ENCODE measurements around the gene LOXL1.

The LOXL1 gene

DNA sequence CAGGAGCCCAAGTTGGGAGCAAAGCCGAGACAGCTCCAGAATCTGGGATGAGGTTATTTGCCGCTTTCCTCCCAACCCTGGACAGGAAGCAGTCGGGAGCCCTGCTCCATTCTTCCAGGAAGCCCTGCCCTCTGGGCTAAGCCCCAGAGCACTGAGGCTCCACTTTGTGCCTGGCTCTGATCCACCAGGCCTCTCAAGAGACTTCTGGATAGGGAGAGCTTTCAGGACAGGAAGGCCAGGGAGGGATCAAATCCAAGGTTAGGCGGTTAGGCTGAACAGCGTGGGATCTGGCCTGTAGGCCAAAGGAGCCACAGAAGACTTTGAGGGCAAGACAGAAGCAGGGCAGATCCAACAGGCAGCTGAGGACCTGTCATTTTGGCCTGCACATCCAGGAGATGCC lies 65.0 kb downstream of the LOXL1 start:
- TF ChIP-seq CTCF (IDR thresholded peaks at IDR 0.05): no peak

DNA sequence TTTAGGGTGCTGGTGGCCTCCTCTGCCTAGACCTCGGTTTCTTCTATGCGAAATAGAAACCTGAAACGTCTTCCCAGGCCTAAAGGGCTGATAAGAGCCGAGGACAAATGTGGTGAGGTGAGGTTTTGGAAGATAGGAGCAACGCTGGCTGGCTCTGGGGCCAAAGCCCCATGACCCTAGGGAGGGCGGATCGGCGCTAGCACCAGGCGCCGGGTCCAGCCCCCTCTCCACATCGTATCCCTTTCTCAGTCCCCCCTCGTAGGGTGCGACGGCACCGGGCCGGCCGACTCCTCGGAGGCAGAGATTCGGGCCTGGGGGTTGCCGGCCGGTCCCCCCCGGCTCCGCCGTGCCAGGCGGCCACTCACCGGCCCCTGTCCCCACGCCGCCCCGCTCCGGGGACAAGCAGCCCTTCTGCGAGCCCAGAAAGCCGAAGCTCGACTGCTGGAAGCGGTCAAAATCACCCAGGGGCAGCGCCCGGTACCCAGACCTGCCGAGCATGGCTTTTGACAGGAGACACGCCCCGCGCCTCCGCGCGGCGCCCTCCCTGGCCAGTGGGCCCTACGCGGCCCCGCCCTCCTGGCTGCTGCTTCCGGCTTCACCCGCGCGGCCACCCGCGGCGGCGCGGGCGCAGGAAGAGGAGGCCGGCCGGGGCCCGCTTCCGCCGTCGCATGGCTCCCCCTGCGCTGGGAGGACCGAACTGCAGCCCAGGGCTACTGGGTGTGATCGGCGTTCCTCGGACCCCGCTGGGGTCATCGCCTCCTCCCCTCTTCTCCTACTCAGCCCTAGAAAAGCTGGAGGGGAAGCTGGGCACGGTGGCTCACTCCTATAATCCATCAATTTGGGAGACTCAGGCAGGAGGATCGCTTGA lies 65.7 kb downstream of the LOXL1 start, which contains the start of gene STOML1:
Gene STOML1, minus strand, starts transcription at position 570 of the 868 bp plus-strand sequence. Its CDS starts 72 bp downstream, at position 498.
- TF ChIP-seq CTCF (IDR thresholded peaks at IDR 0.05): peak; percentile 96

GRCh38 chr15:73992594-73992898 lies 66.3 kb downstream of the LOXL1 start:
- TF ChIP-seq CTCF (IDR thresholded peaks at IDR 0.05): no peak

- TF ChIP-seq CTCF (IDR thresholded peaks at IDR 0.05): no peak
These were observed 67.1 kb downstream of the LOXL1 start for GRCh38 chr15:73993211-73993994.

DNA sequence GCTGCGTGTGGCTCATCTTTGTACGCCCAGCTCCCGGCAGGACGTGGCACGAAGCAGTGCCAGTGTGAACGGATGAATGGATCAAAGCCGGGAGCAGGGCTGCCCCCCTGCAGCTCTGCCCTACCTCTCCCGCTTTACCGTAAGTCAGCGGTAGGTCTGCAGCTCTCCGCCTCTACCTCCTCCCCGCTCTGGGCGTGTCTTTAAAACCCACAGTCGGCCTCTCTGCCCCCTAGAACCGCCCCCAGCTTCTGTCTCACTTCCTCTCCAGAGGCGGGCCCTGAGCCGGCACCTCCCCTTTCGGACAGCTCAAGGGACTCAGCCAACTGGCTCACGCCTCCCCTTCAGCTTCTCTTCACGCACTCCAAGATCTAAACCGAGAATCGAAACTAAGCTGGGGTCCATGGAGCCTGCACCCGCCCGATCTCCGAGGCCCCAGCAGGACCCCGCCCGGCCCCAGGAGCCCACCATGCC lies 68.2 kb downstream of the LOXL1 start, which contains the start of gene PML:
Gene PML, plus strand, starts transcription at position 304 of the 471 bp plus-strand sequence. Its CDS starts 97 bp downstream, at position 401.
- TF ChIP-seq CTCF (IDR thresholded peaks at IDR 0.05): no peak

- TF ChIP-seq CTCF (IDR thresholded peaks at IDR 0.05): no peak
These were observed 68.8 kb downstream of the LOXL1 start for GRCh38 chr15:73994912-73995622.

DNA sequence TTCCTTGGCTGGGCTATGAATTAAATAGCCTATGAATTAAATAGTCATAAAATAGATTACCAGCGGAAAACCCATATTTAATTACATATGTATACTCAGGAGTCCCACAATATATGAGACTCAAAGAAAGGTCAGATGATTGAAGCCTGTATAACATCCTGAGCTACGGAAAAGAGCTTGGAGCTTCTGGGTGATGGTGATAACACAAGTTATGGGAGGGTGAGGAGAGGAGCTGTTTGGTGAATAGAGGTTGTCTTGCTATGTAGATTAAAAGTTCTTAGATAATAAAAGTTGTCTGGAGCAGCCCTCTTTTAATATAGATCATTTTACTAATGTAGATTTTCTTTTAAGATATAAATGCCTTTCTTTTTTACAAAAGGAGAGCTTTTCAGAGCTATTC lies 70.0 kb downstream of the LOXL1 start:
- TF ChIP-seq CTCF (IDR thresholded peaks at IDR 0.05): no peak
